Suppressor macrophage (primary cell): ENCODE results near the gene QRICH1.

Experiments
- DNase-seq, 4 experiments: peaks; one replicate each; pipeline ENCODE4 v3.0.0-alpha.2; 2020 to 2022

Gene QRICH1

GRCh38 chr3:49032646-49033304 lies 61.1 kb downstream of the QRICH1 start:
- DNase-seq = no peak

- no peak for DNase-seq
Observed at GRCh38 chr3:49030321-49030720, 63.5 kb downstream of the QRICH1 start.

- no peak for DNase-seq
Observed at GRCh38 chr3:49029563-49029884, 64.3 kb downstream of the QRICH1 start.

DNA sequence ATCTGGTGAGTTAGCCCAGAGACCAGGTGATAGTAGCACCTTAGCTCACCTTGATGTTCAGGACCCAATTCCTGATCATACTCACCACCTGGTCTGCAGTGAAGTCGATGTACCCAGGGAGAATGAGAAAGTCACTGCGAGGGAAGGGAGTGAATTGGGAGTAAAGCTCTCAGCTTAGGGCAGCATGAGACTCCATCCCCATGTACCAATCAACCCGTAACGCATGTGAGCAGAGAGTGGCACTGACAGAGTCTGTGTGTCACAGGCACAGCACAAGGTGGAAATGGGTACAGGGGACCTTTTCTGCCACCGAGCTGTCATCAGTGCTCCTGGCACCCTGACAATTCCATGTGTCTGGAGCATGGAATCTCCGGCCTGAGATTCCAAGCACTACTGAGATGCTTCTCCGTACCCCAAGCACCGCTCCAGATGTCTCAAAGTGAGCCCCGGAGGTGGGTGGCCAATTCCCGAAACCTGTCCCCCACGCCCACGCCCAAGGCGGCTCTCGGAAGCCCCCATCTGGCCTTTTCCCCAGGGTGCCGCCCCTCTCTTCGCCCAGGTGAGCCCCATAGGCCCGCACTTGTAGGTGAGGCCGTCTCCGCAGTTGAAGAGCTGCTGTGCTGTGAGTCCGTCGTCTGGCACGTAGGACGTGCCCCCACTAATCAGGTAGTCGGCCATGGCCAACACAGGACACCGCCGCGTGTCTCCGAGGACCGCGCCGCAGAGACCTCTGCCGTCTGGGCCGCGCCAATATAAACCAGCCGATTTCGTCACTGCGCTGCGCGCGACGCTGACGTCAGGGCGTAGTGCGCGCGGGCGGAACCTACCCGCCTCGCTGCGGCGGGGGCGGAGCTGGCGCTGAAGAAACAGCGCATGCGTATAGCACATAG lies 65.0 kb downstream of the QRICH1 start, which contains the start of gene IMPDH2:
Gene IMPDH2 (minus strand): TSS at position 726 of the 890 bp plus-strand sequence. CDS start 48 bp downstream, at position 678.
- peak; percentile 98 to 100 (median 98) for DNase-seq

- DNase-seq = no peak
Observed at GRCh38 chr3:49028298-49028672, 65.6 kb downstream of the QRICH1 start.

GRCh38 chr3:49027634-49028033 lies 66.2 kb downstream of the QRICH1 start:
- no peak for DNase-seq

- DNase-seq = no peak
Observed at GRCh38 chr3:49026536-49026935, 67.3 kb downstream of the QRICH1 start.

- no peak for DNase-seq
Observed at GRCh38 chr3:49025793-49026520, 67.9 kb downstream of the QRICH1 start.

DNA sequence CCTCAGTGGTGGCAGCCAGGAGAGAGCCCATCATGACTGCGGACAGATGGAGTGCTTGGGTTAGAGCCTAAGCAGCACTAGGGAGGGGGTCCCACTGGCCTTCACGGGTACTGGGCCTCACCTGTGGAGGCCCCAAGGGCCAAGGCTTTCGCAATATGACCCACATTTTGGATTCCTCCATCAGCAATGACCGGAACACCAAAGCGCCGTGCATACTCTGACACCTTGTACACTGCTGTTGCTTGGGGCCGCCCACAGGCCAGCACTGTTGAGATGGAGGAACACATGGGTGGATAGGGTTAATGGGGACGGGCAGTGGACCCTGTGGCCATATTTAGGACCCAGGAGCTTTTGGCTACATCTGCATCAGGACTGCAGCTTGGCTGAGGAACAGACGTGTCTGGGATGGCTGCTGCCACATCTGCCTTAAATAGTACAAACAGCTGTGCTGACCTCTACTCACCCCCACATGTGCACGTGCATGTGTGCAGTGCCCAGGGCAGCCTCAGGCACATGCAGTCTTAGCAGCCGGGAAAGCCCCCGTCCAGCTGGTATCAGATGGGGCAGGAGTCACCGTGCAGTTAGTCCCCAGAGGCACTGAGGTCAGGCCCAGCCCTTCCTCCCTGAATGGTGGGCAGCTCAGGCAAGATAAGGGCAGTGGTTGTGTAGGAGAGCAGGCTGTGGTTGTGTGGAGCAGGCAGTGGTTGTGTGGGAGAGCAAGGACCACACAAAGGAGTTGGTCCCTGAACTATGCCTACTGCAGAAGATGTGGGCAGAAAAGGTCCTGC lies 68.7 kb downstream of the QRICH1 start:
- DNase-seq = no peak

DNA sequence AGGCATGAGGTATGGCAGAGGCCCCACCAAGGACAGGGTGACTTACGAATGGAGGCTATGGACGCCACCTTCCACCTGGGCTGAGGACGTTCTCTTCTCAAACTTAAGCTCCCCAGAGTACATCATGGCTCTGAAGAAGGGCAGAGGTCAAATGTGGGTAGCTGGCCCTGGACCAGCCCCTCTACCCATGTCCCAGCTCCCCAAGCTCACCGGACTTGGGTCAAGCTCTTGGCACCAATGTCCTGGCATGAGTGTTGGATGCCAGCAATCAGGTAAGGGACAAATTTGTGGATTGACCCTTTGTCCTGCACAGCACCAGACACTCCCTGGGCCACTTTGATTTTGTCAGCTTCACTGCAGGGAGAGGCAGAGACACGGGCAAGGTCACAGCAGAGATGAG lies 69.4 kb downstream of the QRICH1 start:
- no peak for DNase-seq

DNA sequence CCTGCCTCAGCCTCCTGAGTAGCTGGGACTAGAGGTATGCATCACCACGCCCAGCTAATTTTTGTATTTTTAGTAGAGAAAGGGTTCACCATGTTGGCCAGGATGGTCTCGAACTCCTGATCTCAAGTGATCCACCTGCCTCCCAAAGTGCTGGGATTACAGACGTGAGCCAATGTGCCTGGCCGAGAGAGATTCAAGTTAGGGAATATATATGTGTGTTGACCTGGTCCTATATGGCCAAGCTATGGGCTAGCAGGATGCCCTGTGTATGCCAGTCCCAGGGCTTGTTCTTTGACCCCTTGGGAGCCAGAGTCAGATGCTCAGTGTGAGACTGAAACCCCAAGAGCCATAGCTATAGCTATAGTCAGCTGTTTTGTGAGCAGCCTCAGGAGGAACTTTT lies 70.1 kb downstream of the QRICH1 start:
- no peak for DNase-seq

- DNase-seq = no peak
Observed at GRCh38 chr3:49022688-49023171, 71.1 kb downstream of the QRICH1 start.

- DNase-seq = peak; percentile 96 to 98 (median 96)
Observed at GRCh38 chr3:49021813-49022687, 71.8 kb downstream of the QRICH1 start, which contains the start of gene NDUFAF3. TSS of gene NDUFAF3 (plus strand) at chr3:49022121. CDS start at chr3:49022145, 24 bp downstream.

- DNase-seq = peak; percentile 99 to 100 (median 100)
Observed at GRCh38 chr3:49021213-49021812, 72.6 kb downstream of the QRICH1 start.

DNA sequence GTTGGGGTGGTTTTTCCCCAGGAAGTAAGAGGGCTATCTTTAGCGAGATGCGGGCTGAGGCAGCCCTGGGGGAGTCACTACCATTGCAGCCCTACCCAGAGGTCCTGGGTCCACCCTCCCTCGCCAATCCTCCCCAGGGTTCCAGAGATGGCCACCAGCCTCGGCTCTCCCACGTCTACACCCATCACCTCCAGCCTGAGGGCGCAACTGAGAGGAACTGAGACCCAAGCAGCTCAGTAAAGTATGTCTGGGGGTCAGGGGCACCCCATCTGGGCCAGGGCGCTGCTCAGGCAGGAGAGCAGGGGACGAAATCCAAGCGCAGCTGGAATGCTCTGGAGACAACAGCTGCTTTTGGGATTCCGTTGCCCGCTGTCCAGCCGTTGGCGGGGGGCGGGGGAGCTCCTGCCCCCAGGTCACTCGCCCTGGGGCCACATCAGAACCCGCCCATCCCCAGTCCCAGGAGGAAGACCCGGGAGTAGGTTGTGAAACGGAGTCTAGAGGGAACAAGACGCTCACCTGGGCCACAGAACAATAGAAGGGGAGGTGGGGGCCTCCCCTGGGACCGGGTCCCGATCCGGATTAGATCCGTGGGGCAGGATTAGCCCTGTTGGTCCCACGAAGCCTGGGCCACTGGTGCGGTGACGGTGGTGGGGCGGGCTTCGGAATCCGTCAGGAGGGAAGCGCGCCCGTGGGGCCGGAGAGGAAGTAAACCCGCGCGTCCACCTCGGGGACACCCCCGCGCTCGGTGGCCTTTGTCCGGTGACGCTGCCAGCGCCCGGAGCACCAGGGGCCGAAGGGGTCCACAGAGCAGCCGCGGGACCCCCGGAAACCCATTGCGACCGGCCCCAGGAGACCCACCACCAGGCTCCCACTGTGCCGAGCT lies 73.3 kb downstream of the QRICH1 start:
- DNase-seq = peak; percentile 83 to 94 (median 91)

DNA sequence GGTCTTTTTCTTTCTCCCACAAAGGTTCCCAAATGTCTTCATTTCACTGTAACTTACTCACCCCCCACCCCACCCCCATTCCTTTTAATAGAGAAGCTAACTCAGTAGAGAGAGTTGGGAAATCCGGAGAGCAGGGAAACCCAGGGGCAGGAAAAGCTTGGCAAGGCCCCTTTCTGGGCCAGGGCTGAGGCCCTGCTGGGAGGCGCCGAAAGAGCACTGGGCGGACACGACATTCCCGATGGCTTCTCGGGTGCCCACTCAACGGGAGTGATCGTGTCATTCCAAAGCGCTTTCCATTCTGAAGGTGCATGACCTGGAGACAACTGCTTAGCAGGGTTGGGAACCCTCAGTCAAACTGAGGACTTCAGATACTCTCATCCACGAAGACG lies 73.9 kb downstream of the QRICH1 start:
- DNase-seq = peak; percentile 33 to 60 (median 53)

DNA sequence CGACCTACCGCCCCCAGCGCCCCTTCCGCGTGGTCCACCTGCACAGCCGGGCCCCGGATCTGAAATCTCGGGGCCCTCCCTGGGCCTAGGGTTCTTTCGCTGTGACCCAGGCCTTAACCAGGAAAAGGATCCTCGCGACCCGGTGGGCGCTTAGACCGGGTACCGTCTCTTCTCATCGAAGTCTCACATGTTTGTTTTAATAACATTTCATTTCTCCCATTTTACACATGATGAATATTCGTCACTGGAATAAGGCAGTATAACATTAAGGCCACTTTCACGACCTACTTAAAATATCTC lies 75.2 kb downstream of the QRICH1 start:
- DNase-seq = no peak

DNA sequence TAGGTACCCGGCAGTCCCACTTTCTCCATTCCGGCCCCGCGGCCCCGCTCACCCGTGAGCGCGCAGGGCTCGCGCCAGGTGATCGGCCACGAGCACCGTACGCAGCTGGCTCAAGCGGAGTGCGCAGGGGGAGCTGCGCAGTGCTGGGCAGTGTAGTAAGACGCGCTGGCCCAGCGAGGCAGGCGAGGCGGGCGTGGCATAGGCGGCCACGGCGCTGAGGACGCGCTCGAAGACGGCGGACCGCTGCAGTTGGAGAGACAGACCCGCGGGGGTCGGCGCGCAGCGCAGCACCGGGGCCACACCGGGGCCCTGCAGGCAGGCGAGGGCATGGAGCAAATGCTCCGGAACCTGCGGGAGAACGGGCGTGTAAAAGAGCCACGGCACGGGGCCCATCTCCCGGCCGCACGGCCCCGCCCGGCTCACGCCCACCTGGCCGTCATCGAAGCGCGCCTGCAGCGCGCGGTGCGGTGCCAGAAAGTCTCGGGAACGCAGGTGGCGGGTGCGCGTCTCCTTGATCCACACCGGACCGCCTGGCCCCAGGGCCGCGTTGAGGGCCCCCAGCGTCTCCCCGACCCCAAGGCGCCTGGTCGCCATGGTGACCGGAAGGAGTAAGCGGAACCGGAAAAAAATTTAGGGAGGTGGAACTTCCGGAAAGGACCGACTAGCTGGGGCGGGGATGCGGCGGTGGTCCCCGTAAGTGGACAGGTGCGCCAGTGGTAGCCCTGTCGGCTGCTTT lies 75.7 kb downstream of the QRICH1 start, which contains the start of gene DALRD3:
Gene DALRD3 (minus strand): TSS at position 610 of the 736 bp plus-strand sequence. CDS start 16 bp downstream, at position 594.
- DNase-seq = peak; percentile 58 to 81 (median 71)
